Right lobe of liver (tissue), 4 donors: Measurements from ENCODE around the gene SUSD2.

Source experiments
- CTCF ChIP-seq, 4 donors: fragments of 200-600 bp in 3 of 4; fragments of 450-650 bp in 1 of 4; IDR thresholded peaks; one replicate each; pipeline versions ENCODE4 v1.5.1 to v1.8.0; 2016 to 2022; ENCODE audit warnings: antibody characterized with exemption in 4 of 4, mild to moderate bottlenecking in 2 of 4
- POLR2A ChIP-seq: fragments of 450-650 bp; IDR thresholded peaks from one replicate; pipeline ENCODE4 v1.6.1; 2017; ENCODE audit warnings: antibody characterized with exemption, mild to moderate bottlenecking
- donor health status: DM: no; HTN: no; CAD: no.
- donor health status: DM: no; HTN: no; CAD: no.
- donor health status: DM: no; HTN: yes; CAD: no.

DNA sequence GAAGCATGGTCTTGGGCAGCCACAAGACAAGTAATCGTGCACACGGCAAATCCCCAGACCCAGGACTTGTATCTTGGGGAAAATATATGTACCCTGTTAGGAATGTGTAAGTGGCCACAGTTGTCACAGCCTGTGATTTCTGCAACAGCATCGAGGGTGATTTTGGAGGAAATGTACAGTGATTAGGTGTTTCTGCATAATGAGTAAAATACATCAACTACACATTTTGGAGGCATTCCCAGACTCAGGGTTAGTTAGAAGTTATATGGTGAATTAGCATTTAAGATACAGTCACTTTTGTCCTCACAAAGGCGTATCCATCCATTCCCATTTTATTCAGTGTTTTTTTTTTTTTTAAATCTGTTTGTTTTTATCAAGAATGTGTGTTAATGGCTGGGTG is 28.4 kb downstream of the SUSD2 start:
- TF ChIP-seq CTCF (IDR thresholded peaks at IDR 0.05): no peak
- no peak for TF ChIP-seq POLR2A
